RPMI8226 (cell line): ENCODE data around the gene NDUFA12.

Experiments
- DNase-seq: peaks from one replicate; pipeline ENCODE4 v3.0.0-alpha.2; 2015

The NDUFA12 gene

DNA sequence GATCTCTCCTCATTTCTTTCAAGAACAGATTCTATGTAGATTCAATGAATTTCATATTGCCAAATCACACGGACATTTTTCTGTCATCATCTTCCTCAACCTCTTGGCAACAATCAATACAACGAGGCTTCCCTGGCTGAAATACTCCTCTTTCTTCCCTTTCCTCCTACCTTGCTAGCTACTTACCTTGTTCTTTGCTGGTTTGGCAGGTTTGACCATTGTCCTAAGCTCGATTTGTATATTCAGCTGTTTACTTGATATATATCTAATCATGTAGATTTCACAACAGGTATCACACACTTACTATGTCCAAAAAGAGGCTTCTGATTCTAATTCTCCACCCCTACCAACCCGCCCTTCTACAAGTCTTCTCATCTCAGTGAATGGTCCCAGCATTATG is 23.6 kb downstream of the NDUFA12 start:
- no peak for DNase-seq

DNA sequence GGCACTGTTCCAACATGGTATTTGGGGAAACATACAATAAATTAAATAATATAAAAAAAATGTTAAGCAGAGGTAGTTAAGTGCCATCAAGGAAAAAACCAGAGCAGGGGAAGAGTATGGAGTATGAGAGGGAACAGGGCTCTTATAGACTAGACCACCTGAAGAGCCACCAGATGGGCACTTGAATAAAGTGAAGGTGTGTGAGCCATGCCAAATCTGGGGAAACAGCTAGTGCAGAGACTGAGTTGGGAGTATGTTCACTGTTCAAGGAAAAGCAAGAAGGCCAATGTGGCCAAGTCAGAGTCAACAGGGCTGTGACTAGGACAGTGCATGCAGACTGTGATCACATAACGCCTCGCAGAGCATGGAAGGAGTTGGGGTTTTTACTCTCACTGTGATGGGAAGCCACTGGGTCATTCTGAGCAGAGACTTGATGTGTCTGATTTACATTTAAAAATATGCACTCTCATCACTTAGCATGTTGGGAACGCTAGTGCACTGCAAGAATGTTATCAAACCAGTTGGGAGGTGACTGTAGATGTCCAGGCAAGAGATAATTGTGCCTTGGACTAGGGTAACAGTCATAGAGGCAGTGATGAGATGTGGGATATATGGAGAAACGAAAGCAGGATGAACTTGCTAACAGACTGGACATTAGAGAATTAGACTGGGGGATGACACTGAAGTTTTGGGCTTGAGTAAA is 25.6 kb downstream of the NDUFA12 start:
- no peak for DNase-seq

DNA sequence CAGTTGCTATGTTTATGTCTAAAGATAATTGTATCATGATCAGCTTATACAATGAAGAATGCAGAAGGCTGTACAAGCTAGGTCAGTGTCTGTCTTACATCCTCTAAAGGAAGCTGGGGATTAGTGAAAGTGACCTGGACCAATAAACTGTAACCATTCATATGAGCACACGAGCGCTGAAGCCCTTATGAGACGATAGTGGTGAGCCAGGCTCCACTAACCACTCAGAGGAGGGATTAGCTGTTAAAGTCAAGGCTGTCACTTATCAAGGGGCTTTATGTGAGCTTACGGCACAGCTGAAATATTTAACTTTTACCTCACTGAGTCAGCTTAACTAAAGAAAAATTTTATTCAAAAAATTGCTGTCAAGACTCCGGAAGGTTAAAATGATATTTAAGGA is 30.3 kb downstream of the NDUFA12 start:
- DNase-seq, result no peak

DNA sequence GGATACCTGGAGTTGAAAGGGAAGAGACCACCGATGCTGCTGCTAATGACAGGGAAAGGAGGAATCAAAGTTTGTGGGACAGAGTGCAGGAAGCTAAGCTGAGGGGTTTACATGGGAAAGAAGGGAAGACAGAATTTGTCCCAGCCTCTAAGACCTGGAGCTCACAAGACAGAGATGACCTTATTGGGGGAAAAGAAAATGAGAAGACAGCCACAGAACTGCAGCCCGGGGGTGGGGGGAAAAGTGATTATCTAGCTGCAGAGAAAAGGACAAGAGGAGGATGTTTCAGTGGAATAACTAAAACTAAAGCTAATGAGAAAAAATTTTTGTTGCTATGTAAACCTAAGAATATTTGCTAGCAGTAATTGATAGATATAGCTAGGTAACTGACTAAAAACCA is 30.7 kb downstream of the NDUFA12 start:
- no peak for DNase-seq

DNA sequence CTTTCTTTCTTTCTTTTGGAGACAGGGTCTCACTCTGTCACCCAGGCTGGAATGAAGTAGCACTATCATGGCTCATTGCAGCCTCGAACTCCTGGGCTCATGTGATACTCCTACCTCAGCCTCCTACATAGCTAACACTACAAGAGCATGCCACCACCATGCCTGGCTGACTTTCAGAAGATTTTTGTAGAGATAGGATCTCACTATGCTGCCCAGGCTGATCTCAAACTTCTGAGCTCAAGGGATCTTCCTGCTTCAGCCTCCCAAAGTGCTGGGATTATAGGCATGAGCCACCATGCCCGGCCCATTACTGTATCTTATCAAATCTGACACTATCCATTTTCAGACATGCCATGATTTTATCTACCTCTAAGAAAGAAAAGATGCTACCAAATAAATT is 31.6 kb downstream of the NDUFA12 start:
- DNase-seq, result no peak

DNA sequence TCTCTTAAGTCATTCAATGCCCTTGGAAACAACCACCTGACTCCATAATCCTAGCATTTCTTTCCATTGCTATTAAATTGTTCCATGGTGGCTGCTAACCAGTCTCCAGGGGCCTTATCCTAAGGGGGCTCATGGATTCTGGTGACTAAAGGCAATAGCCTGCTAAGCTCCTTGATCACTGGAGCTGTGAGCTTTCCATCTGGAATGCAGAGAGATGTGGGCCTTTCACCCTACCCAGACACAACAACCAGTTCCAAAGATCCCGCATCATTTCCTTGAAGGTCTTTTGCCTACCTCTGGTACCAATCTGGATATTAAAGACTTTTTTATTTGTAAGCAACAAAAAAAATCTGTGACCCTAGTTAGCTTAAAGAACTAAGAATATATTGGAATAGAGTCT is 32.9 kb downstream of the NDUFA12 start:
- DNase-seq, result no peak

DNA sequence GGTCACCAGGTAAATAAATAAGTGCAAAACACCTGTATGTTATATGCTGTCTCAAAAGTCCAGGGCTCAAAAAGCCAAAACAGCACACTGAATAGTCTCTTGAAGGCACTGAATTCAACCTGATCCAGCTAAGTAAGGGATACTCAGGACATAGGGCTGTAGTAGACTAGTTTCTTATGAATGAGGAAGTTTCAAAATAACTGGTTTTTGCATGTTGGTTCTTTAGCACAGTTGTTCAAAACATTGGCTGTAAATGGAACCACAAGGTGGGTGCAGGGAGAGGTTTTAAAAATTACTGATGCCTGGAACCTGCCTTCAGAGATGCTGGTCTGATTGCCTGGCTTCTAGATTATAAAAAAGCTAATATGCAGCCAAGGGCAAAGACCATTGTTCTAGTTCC is 34.1 kb downstream of the NDUFA12 start:
- DNase-seq, result no peak

DNA sequence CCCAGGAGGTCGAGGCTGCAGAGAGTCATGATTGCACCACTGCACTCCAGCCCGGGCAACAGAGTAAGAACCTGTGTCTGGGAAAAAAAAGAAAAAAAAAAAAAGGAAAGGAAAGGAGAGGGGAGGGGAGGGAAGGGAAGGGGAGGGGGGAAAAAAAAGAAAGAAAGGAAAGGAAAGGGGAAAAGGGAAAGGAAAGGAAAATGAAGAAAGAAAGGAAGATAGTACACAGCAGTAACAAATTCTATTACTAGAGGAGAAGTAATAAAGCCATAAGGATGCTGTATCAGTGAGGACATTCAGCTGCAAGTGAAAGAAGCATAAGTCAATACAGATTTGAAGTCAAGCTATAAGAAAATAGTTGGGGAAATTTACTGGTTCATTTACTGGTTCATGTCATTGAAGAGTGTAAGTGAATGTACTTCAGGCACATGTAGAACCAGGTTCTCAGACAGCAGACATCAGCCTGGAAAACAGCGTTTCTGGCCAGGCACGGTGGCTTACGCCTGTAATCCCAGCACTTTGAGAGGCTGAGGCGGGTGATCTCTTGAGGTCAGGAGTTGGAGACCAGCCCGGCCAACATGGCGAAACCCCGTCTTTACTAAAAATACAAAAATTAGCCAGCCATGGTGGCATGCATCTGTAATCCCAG is 37.4 kb downstream of the NDUFA12 start:
- no peak for DNase-seq

DNA sequence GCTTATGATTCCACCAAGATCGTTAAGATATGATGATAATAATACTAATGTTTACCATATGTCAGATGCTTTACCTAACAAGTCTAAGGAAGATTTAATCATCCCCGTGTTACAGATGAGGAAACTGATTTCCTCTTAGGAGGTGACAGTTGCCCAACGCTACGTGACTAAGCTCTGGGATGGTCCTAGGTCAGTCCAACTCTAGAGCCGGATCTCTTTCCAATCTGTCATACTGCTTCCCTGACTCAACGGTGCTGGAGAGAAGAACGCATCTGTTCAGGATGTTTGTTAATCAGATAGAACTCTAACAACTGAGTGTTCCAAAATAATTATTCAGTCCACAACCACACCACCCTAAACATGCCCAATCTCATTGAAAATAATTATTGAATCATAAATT is 39.8 kb downstream of the NDUFA12 start:
- no peak for DNase-seq

DNA sequence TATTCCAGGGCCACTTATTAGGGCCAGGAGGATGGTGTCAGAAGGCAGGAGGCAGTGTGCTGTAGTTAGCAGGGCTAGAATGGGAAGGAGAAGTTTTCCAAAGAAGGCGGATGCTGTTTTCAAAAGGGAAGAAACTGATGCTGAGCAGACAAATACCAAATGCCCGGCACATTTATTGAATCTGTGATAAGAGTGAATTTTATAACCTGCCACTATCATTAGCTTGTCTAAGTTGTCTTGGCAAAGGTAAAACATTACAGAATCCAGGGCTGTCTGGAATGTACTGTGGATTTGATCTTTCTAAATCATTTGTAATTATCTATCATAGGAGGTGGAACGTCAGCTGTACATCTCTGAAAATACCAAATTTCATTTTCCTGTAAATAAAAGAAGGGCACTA is 40.8 kb downstream of the NDUFA12 start:
- no peak for DNase-seq

DNA sequence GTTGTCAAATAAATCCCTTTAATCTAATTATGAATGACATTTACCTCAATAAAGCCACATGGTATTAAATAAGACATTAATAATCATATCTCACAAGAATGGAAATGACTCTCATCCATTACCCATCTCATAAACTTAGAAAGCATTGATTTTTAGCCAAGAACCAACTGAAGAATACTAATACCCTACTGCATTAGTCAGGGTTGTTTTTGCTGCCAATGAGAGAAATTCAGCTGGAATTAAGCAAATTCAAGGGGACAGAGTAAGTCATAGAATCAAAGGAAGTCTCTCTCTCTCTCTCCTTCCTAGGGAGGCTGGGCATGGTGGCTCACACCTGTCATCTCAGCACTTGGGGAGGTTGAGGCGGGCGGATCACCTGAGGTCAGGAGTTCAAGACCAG is 41.6 kb downstream of the NDUFA12 start:
- no peak for DNase-seq

DNA sequence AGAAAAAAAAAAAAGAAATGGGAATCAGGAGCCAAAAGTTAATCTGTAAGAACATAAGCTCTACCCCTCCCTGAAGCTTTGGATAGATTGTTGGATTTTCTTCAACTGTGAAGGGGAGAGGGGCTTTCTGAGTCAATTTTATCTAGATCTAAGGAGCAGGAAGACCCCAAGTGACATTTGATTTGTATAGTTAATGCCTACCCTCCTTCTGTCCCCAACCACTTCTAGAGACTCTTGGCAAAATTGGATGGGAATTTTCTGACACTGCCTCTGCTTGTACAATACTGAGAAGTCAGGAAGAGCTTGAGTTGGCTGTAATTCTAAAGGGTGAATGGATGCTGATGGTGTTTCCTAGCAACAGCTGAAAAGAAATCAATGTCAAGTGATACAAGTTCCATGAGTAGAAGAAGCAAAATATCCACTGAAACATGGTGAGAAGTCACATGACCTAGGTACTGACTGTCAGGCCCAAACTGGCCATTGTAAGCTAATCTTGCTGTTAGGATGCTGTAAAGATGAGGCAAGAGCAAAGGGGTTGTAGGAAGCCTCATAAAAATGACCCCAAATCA is 42.2 kb downstream of the NDUFA12 start:
- DNase-seq, result no peak

DNA sequence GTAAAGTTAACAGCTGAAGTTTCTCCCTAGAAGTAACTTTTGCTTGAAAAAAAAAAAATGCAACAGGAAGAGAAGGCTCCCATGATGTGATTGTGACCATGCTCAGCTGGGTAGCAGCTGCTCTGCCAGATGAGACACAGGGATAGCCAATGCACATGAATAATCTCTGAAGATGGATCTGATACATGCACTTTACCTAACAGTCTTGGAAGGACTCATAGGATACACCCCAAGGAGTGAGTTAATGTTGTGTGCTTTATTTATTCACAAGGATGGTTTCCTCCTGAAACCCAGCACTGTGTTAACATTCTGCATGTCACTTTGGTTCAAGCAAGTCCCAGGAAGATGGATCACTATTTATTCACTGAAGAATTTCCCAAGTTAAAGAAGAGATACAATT is 46.5 kb downstream of the NDUFA12 start:
- no peak for DNase-seq

DNA sequence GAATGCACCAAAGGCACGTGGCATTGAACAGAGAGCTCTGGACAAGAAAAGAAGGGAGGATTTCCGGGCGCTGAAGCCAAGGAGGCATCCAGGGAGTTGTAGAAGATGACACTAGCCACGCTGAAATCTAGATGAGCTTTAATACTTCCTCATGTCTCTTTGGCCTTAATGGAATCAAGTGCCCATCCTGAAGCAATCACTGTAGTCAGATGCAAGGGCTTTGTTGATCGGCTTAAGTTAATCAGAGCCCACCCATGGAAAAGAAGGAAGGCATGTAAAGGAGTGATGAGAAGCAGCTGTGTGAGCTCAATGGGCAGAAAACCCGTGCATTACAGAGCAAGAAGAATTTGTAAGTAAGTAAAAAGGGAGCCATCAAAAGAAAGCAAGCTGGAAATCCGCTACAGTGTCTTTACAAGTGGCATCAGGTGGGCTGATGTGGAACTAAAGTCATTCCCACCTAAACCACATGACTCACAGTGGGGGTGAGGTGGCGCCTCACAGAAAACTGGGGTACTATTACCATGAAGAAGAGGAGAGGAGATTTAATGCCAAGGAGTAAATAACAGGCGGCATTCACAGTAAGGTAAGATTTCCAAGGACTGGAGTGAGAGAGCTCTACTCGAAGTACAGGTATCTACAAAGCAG is 48.4 kb downstream of the NDUFA12 start:
- no peak for DNase-seq

DNA sequence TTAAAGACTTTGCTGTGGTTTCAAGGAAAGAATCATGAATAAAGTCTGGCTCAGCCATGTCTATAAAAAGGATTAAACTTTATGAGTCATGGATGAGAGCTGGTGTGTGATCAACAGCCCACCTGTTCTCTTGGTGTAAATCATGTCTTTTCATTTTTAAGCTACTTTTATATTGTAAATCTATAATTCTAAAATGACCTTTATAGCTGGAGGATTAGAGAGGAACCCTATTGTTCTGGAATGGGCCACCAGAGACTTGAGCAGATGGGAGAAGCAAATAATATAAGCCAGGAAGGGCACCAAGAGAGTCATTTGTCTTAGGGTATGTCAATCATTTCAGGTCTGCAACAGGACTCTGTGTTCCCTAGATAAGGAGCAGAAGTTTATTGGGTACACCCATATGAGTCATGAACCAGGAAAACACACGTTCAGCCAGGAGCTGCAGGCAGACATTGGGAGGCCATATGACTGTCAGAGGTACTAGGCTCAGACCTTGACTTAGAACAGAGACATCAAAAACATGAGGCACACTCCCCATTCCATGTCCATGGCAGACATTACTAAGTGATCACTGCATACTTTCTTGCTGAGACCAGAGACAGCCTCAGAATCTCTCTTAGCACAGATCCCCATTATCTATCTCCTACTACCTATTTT is 49.3 kb downstream of the NDUFA12 start:
- no peak for DNase-seq

DNA sequence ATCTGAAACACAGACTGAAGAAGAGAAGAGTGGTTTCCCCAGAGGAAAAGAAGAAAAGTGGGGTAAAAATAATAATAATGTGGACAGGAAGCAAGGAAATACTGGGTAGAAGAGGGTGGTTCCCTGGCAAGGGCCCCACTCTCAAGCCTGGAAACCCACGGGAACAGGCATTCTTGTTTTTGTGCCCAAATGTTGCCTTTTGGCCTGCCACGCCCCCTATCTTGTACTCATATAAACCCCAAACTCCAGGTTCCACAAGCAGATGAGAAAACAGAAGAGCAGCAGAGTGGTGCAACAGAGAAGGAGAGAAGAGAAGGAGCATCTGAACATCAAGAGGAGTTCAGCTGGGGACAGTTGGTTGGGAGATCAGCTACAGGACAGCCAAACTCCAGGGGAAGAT is 51.2 kb downstream of the NDUFA12 start:
- DNase-seq, result no peak

DNA sequence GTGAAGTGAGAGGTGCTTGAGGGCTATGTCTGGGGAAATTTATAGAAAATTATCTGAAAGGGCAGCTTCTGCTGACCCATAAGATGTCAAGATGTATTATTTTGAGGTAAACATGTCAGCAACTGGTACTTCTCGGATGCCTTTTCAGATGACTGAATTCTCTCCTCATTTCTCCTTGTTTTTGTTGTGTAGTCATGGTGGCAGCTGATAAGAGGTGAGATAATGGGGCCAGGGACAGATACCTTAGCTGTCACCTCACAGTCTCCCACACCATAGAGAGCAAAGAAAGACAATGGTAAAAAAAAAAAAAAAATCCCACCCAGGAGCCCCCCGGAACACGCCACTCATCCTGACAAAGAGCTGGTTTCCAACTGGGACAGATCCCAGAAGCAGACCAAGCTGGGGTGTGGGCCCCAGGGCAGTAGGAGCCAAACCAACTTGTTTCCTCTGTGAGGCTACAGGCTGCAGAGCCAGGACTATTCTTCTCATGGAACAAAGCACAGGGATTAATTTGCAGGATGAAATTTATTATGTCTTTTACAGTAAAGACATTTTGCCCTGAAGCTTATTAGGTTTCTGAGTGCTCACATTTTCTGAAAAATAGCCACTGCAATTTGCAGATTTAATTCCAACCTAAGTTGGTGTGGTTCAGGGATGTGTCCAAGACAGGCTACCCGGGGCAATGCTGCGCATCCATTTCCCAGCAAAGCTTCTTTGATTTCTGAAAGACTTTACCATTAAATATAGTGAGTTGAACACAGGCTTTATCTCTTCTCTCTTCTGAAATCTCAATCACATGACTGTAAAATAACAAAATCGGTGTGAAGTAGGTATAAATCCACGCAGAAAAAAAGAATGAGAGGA is 52.2 kb downstream of the NDUFA12 start:
- no peak for DNase-seq

DNA sequence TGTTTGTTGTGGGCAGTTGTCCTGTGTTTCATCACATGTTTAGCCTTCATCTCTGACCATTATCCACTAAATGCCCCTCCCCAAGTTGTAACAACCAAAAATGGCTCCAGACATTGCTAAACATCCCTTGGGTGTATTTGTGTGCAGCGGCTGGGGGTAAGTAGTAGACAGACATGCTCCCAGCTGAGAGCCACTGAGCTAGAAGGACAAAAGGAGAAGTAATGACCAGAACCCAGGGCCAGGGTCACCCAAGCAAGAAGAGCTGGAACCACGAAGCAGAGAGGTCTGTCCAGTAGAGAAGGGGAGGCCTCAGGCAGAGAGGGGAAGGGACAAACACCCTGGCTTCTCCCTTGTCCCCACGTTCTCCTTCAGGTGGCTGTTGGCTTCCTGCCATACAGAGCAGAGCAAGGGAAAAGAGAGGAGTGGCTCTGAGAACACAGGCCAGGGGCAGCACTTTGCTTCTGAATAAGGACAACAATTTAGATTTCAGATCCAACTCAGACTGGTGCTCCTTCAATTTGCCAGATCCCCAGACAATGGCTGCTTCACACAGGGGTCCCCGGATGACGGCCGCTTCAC is 55.2 kb downstream of the NDUFA12 start:
- DNase-seq, result no peak

DNA sequence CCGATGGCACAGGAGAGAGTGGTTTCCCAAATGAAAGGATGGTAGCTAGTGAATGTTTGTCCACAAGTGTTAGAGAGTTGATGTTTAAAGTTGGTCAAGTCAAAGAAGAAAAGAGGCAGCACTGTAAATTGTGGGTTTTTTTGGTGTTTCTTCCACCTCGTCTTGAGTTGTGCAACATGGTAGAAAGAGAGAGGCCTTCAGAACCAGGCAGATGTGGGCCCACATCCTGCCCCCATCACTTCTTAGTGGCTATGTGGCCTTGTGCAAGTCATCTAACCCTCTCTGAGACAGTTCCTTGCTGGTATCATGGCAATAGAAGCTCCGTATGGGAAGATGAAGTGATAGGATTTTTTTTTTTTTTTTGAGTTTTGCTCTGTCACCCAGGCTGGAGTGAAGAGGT is 60.8 kb downstream of the NDUFA12 start:
- DNase-seq, result no peak

DNA sequence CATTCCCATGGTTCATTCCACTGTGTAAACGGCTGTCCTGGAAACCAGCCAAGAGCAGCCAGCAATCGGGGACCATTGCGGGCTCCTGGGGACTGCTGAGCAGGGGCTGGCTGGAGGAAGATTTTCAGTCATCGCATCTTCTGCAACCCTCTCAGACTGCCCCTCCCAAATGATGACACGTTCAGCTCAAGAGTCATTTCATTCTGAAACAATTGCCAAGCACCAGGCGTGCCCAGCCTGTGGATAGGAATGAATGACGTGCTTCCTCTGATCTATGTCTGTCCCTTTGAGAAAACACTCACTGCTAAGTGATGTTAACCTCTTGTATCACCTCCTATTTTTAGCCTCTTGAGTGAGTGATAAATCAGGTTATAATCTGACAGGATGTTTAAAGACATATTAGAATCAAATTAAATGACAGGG is 62.0 kb downstream of the NDUFA12 start:
- no peak for DNase-seq

DNA sequence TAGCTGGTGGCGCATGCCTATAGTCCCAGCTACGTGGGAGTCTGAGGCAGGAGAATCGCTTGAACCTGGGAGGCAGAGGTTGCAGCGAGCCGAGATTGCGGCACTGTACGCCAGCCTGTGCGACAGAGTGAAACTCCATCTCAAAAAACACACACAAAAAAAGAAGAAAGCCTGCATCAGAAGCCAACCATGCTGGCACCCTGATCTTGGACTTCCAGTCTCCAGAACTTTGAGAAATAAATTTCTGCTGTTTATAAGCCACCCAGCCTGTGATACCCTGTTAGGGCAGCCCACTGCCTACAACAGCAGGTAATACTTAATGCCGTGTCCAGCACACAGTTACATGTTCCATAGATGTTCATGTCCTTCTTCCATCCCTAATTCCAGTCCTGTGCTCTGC is 62.7 kb downstream of the NDUFA12 start:
- DNase-seq, result no peak

DNA sequence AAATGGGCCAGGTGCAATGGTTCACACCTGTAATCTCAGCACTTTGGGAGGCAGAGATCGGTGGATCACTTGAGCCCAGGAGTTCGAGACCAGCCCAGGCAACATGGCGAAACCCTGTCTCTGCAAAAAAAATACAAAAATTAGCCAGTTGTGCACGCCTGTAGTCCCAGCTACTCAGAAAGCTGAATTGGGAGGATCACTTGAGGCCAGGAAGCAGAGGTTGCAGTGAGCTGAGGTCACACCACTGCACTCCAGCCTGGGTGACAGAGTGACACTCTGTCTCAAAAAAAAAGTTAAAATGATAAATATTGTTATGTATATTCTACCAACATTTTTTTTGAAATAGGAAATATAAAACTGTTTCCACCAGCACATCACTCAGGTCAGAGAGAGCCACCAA is 64.9 kb downstream of the NDUFA12 start:
- no peak for DNase-seq
